Uterus (tissue), 2 donors: ENCODE results near the gene CREM.

Source experiments
- CTCF ChIP-seq, 4 experiments: fragments of 200-600 bp in 2 of 4; fragments of 450-650 bp in 2 of 4; sonication (generic) in 2 of 4; IDR thresholded peaks; one replicate each; pipeline ENCODE4 v1.5.1; 2016 to 2019; ENCODE audit warnings: antibody characterized with exemption in 4 of 4, mild to moderate bottlenecking in 2 of 4, moderate library complexity in 1 of 4
- POLR2A ChIP-seq, 2 donors: fragments of 450-650 bp; IDR thresholded peaks; one replicate each; pipeline ENCODE4 v1.6.1; 2016; ENCODE audit warnings: antibody characterized with exemption in 2 of 2, mild to moderate bottlenecking in 1 of 2, moderate library complexity in 1 of 2

GRCh38 chr10:35119378-35119777 is 7.3 kb upstream of the CREM start:
- TF ChIP-seq CTCF (IDR thresholded peaks at IDR 0.05), result no peak
- TF ChIP-seq POLR2A (IDR thresholded peaks at IDR 0.05), result no peak
